ENCODE measurements around the gene CBARP.

The CBARP gene

GRCh38 chr19:1258707-1259205 lies 21.0 kb upstream of the CBARP start:
- peak overlapping the region; percentile 54 for H3K4me3 ChIP-seq (ENCODE audit: low read depth, low read length)
- no peak for DNase-seq (ENCODE audit: low read depth)
- TF ChIP-seq, protein P1, sequence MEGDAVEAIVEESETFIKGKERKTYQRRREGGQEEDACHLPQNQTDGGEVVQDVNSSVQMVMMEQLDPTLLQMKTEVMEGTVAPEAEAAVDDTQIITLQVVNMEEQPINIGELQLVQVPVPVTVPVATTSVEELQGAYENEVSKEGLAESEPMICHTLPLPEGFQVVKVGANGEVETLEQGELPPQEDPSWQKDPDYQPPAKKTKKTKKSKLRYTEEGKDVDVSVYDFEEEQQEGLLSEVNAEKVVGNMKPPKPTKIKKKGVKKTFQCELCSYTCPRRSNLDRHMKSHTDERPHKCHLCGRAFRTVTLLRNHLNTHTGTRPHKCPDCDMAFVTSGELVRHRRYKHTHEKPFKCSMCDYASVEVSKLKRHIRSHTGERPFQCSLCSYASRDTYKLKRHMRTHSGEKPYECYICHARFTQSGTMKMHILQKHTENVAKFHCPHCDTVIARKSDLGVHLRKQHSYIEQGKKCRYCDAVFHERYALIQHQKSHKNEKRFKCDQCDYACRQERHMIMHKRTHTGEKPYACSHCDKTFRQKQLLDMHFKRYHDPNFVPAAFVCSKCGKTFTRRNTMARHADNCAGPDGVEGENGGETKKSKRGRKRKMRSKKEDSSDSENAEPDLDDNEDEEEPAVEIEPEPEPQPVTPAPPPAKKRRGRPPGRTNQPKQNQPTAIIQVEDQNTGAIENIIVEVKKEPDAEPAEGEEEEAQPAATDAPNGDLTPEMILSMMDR (IDR thresholded peaks at IDR 0.05; ENCODE audit: low read depth, low read length, missing control alignments), result no peak

GRCh38 chr19:1258163-1258492 lies 20.3 kb upstream of the CBARP start:
- no peak for DNase-seq (ENCODE audit: low read depth)
- TF ChIP-seq, protein P1 (IDR thresholded peaks at IDR 0.05; ENCODE audit: low read depth, low read length, missing control alignments), result no peak
- H3K4me3 ChIP-seq (ENCODE audit: low read depth, low read length), result peak overlapping the region; percentile 22

GRCh38 chr19:1257475-1258162 lies 19.8 kb upstream of the CBARP start:
- no peak for DNase-seq (ENCODE audit: low read depth)
- TF ChIP-seq, protein P1 (IDR thresholded peaks at IDR 0.05; ENCODE audit: low read depth, low read length, missing control alignments), result no peak
- H3K4me3 ChIP-seq (ENCODE audit: low read depth, low read length), result no peak overlapping the region; the same call in 1 of the 2 replicates

- no peak for DNase-seq (ENCODE audit: low read depth)
- no peak overlapping the region for H3K4me3 ChIP-seq (ENCODE audit: low read depth, low read length)
- TF ChIP-seq, protein P1 (IDR thresholded peaks at IDR 0.05; ENCODE audit: low read depth, low read length, missing control alignments), result no peak
These were observed 19.1 kb upstream of the CBARP start for GRCh38 chr19:1256646-1257474.

DNA sequence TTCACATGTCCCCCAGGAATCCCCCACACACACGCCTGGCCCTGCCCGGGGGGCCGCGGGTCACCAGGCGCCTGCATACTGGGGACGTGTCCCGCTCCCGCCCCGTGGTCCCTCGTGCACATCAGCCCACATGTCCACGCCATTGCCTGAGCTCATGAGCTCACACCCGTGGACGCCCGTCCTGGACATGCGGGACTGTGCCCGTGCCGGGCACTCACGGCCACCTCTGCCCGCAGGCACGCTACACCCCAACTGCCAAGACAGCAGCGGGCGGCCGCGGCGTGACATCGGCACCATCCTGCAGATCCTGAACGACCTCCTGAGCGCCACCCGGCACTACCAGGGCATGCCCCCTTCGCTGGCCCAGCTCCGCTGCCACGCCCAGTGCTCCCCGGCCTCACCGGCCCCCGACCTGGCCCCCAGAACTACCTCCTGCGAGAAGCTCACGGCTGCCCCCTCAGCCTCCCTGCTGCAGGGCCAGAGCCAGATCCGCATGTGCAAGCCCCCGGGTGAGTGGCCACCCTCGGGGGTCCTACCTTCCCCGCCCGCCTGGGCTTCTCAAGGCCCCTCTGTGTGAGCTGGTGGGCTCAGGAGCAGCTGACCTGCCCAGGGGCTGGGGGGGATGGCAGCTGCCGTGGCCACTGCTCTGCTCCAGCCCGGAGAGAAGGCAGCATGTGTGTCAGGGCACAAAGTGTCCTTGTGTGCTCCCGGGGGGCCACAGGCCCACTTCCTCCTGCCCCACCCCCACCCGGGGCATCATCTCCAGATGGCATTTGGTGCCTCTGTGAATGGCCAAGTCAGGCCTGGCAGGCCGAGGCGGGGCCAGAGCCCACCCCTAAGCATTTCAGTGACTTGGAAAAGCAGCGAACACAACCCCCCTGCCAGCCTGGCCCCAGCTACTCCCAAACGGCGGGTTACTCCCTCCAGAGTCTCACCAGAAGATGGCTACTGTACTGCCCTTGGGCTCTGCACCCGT lies 17.7 kb upstream of the CBARP start:
- H3K4me3 ChIP-seq (ENCODE audit: low read depth, low read length), result no peak overlapping the region
- TF ChIP-seq, protein P1 (IDR thresholded peaks at IDR 0.05; ENCODE audit: low read depth, low read length, missing control alignments), result no peak
- no peak for DNase-seq (ENCODE audit: low read depth)

- TF ChIP-seq, protein P1 (IDR thresholded peaks at IDR 0.05; ENCODE audit: low read depth, low read length, missing control alignments), result no peak
- no peak overlapping the region for H3K4me3 ChIP-seq (ENCODE audit: low read depth, low read length)
- no peak for DNase-seq (ENCODE audit: low read depth)
These were observed 16.9 kb upstream of the CBARP start for GRCh38 chr19:1254530-1255185.
